ENCODE measurements around the gene P2RX2. TPM values are rescaled to one million over a fixed set of nuclear protein-coding genes. Genes with fewer than 3 reads are reported as not detected.

The P2RX2 gene
- polyA plus RNA-seq, 10 donors: 0.07 to 0.24 TPM; not detected in 8

- DNase-seq: peak in 2 of 3 donors; percentile 53 to 86
Observed at GRCh38 chr12:132602572-132603239, 15.9 kb upstream of the P2RX2 start.

GRCh38 chr12:132603240-132604150 is 15.1 kb upstream of the P2RX2 start:
- DNase-seq: peak in 1 of 3 donors; percentile 60

- peak in 1 of 3 donors; percentile 70 for DNase-seq
Observed at GRCh38 chr12:132604151-132604618, 14.4 kb upstream of the P2RX2 start.

GRCh38 chr12:132604668-132605441 is 13.7 kb upstream of the P2RX2 start:
- no peak for DNase-seq

GRCh38 chr12:132605892-132606291 is 12.7 kb upstream of the P2RX2 start:
- no peak for DNase-seq

GRCh38 chr12:132606466-132606865 is 12.1 kb upstream of the P2RX2 start:
- DNase-seq: no peak

GRCh38 chr12:132606927-132607326 is 11.6 kb upstream of the P2RX2 start:
- no peak for DNase-seq

- DNase-seq: no peak
Observed at GRCh38 chr12:132608231-132609171, 10.1 kb upstream of the P2RX2 start.

- DNase-seq: peak in 2 of 3 donors; percentile 33 to 62
Observed at GRCh38 chr12:132610051-132610759, 8.4 kb upstream of the P2RX2 start, which contains the start of gene LRCOL1. Gene LRCOL1, minus strand, starts transcription at chr12:132610582. Its CDS starts 4,331 bp downstream, at chr12:132606251.

GRCh38 chr12:132610866-132611602 is 7.5 kb upstream of the P2RX2 start:
- DNase-seq: no peak

GRCh38 chr12:132611620-132612019 is 7.0 kb upstream of the P2RX2 start:
- no peak for DNase-seq

GRCh38 chr12:132614029-132614428 is 4.5 kb upstream of the P2RX2 start:
- no peak for DNase-seq

- DNase-seq: peak; percentile 74 to 93 (median 90)
Observed at GRCh38 chr12:132614861-132615578, 3.6 kb upstream of the P2RX2 start.

GRCh38 chr12:132615579-132616038 is 3.0 kb upstream of the P2RX2 start:
- no peak for DNase-seq

GRCh38 chr12:132617135-132617701 is 1.4 kb upstream of the P2RX2 start:
- DNase-seq: no peak

- no peak for DNase-seq
Observed at GRCh38 chr12:132617822-132618682, 524 bp upstream of the P2RX2 start.

- DNase-seq: no peak
Observed at GRCh38 chr12:132619071-132619385, 452 bp downstream of the P2RX2 start.

Data from muscle of back (tissue), 11 donors.